HCT116 (cell line): Measurements from ENCODE around the gene SFXN2. TPM values are rescaled to one million over a fixed set of nuclear protein-coding genes. Genes with fewer than 3 reads are reported as not detected.

Experiments used
- ATAC-seq: fragments of 200-7000 bp; cut with Tn5 transposase; 2 replicates; pipeline ENCODE4 v1.9.1; 2020; ENCODE audit warnings: mild to moderate bottlenecking, moderate library complexity
- BruUV-seq: library from RNA; stranded (reverse); fragments of 400-500 nt; replicated peaks from 2 replicates; lab custom pipeline; 2021; lab: Mats Ljungman, UMichigan
- CTCF ChIA-PET: fragments of 300-600 bp; sonication (Branson Sonifier 250); formaldehyde crosslinking; loops from one replicate; lab custom pipeline; 2021; ENCODE audit warnings: antibody characterized with exemption; lab: Charles Lee
- POLR2A ChIA-PET: fragments of 300-600, 350-600 bp; sonication (Branson Sonifier 250); formaldehyde crosslinking; loops from one replicate; lab custom pipeline; 2021; ENCODE audit warnings: antibody characterized with exemption; lab: Charles Lee
- RAD21 ChIA-PET, 2 experiments: fragments of 300-600 bp; sonication (Branson Sonifier 250); formaldehyde crosslinking; loops; one replicate each; lab custom pipeline; 2023; ENCODE audit warnings: low total read pairs in 2 of 2; ENCODE audit not compliant: uncharacterized antibody in 2 of 2, unreplicated experiment in 2 of 2, low non-redundant PET in 1 of 2; lab: Charles Lee
- DNase-seq: peaks from one replicate; pipeline ENCODE4 v3.0.0-alpha.2; 2010; ENCODE audit warnings: low read depth, low spot score
- H2AFZ ChIP-seq: fragments of 200-600 bp; shearing (Covaris generic), sonication (generic); 2 replicates; pipeline ENCODE4 v1.6.1; 2017; ENCODE audit warnings: low read depth, mixed run types, mixed read lengths, antibody characterized with exemption, low read length; ENCODE audit not compliant: poor library complexity, severe bottlenecking
- H3K27ac ChIP-seq: 2 replicates; pipeline ENCODE4 v1.5.1; 2012; ENCODE audit warnings: low read depth, low read length
- H3K27me3 ChIP-seq: fragments of 200-600 bp; sonication (generic); 2 replicates; pipeline ENCODE4 v1.6.1; 2016; ENCODE audit warnings: mixed run types, low read length, mixed read lengths; ENCODE audit not compliant: insufficient read depth
- H3K36me3 ChIP-seq, 2 experiments: fragments of 200-500 bp in 1 of 2; fragments of 200-600 bp in 1 of 2; sonication (Bioruptor generic) in 1 of 2; sonication (generic) in 1 of 2; 2 replicates each; pipeline versions ENCODE4 v1.5.1 to v1.6.1; 2014 to 2016; ENCODE audit warnings: low read length in 2 of 2, inconsistent platforms in 1 of 2, mixed read lengths in 1 of 2, mixed run types in 1 of 2; ENCODE audit not compliant: insufficient read depth in 2 of 2, control insufficient read depth in 1 of 2
- H3K4me1 ChIP-seq, 2 experiments: fragments of 200-600 bp in 1 of 2; sonication (generic) in 1 of 2; 2 replicates each; pipeline versions ENCODE4 v1.5.1 to v1.6.1; 2012 to 2017; ENCODE audit warnings: low read length in 2 of 2, inconsistent platforms in 1 of 2, mild to moderate bottlenecking in 1 of 2, mixed read lengths in 1 of 2, mixed run types in 1 of 2, moderate library complexity in 1 of 2; ENCODE audit not compliant: insufficient read depth in 2 of 2, control insufficient read depth in 1 of 2
- H3K4me2 ChIP-seq: fragments of 200-600 bp; sonication (generic); 2 replicates; pipeline ENCODE4 v1.6.1; 2017; ENCODE audit warnings: mixed run types, low read length, mixed read lengths
- H3K4me3 ChIP-seq, 2 experiments: fragments of 200-600 bp in 1 of 2; sonication (generic) in 1 of 2; replicated peaks in 1 of 2; 2 replicates each; pipeline ENCODE4 v1.5.1; 2011 to 2016; ENCODE audit warnings: low read length in 2 of 2, control low read depth in 1 of 2, low read depth in 1 of 2, mild to moderate bottlenecking in 1 of 2, mixed read lengths in 1 of 2, mixed run types in 1 of 2
- H3K79me2 ChIP-seq: fragments of 200-600 bp; sonication (generic); 2 replicates; pipeline ENCODE4 v1.6.1; 2017; ENCODE audit warnings: mild to moderate bottlenecking, mixed run types, low read length, moderate library complexity, mixed read lengths; ENCODE audit not compliant: insufficient read depth
- H3K9ac ChIP-seq: fragments of 200-600 bp; sonication (generic); 2 replicates; pipeline ENCODE4 v1.6.1; 2016; ENCODE audit warnings: low read length, mixed read lengths
- H3K9me2 ChIP-seq: fragments of 200-600 bp; sonication (generic), shearing (Covaris generic); 2 replicates; pipeline ENCODE4 v1.6.1; 2017; ENCODE audit warnings: mixed run types, mild to moderate bottlenecking, moderate library complexity; ENCODE audit not compliant: insufficient read depth
- H3K9me3 ChIP-seq, 2 experiments: fragments of 200-500 bp in 1 of 2; fragments of 200-600 bp in 1 of 2; sonication (Bioruptor generic) in 1 of 2; sonication (generic) in 1 of 2; 2 replicates each; pipeline ENCODE4 v1.6.1; 2014 to 2017; ENCODE audit warnings: low read length in 2 of 2, mixed read lengths in 2 of 2, inconsistent platforms in 1 of 2, low read depth in 1 of 2, mild to moderate bottlenecking in 1 of 2, mixed run types in 1 of 2, moderate library complexity in 1 of 2; ENCODE audit not compliant: control insufficient read depth in 1 of 2, insufficient read depth in 1 of 2
- H4K20me1 ChIP-seq: fragments of 200-600 bp; sonication (generic), shearing (Covaris generic); 2 replicates; pipeline ENCODE4 v1.6.1; 2017; ENCODE audit warnings: mixed run types, mild to moderate bottlenecking, moderate library complexity; ENCODE audit not compliant: insufficient read depth
- CBX3 ChIP-seq: IDR thresholded peaks from 2 replicates; pipeline ENCODE4 v1.6.1; 2012; ENCODE audit warnings: low read depth
- CEBPB ChIP-seq: IDR thresholded peaks from 2 replicates; pipeline ENCODE4 v1.6.1; 2012; ENCODE audit warnings: low read depth
- EGR1 ChIP-seq: IDR thresholded peaks from 2 replicates; pipeline ENCODE4 v1.6.1; 2012; ENCODE audit warnings: low read depth
- ELF1 ChIP-seq: IDR thresholded peaks from 2 replicates; pipeline ENCODE4 v1.6.1; 2012; ENCODE audit warnings: low read depth, borderline replicate concordance
- EZH2 ChIP-seq: fragments of 200-600 bp; sonication (generic); IDR thresholded peaks from 2 replicates; pipeline ENCODE4 v1.6.1; 2017; ENCODE audit warnings: antibody characterized with exemption, mixed run types
- EZH2phosphoT487 ChIP-seq: fragments of 200-600 bp; IDR thresholded peaks from 2 replicates; pipeline ENCODE4 v1.6.1; 2018; ENCODE audit warnings: antibody characterized with exemption, borderline replicate concordance
- FOSL1 ChIP-seq: IDR thresholded peaks from 2 replicates; pipeline ENCODE4 v1.6.1; 2012; ENCODE audit warnings: low read depth
- POLR2AphosphoS5 ChIP-seq: IDR thresholded peaks from 2 replicates; pipeline ENCODE4 v1.6.1; 2011; ENCODE audit warnings: mild to moderate bottlenecking, low read depth, low read length, moderate library complexity
- RAD21 ChIP-seq: IDR thresholded peaks from 2 replicates; pipeline ENCODE4 v1.6.1; 2012; ENCODE audit warnings: low read depth, mild to moderate bottlenecking
- SP1 ChIP-seq: IDR thresholded peaks from 2 replicates; pipeline ENCODE4 v1.6.1; 2012; ENCODE audit warnings: low read depth
- SRF ChIP-seq: IDR thresholded peaks from 2 replicates; pipeline ENCODE4 v1.6.1; 2012; ENCODE audit warnings: low read depth
- TCF7L2 ChIP-seq: IDR thresholded peaks from 2 replicates; pipeline ENCODE4 v1.7.0; 2011; ENCODE audit warnings: borderline replicate concordance, inconsistent platforms; ENCODE audit not compliant: insufficient read depth, insufficient read length; ENCODE audit errors: extremely low read depth
- YY1 ChIP-seq: IDR thresholded peaks from 2 replicates; pipeline ENCODE4 v1.6.1; 2011; ENCODE audit warnings: low read length, low read depth, moderate library complexity, mild to moderate bottlenecking; ENCODE audit not compliant: insufficient replicate concordance; ENCODE audit errors: extremely low read depth
- ZFX ChIP-seq: fragments of 450-650 bp; IDR thresholded peaks from 2 replicates; pipeline ENCODE4 v1.6.1; 2017
- ZNF274 ChIP-seq: fragments of 200-500 bp; sonication (Bioruptor generic); IDR thresholded peaks from 2 replicates; pipeline ENCODE4 v1.6.1; 2014; ENCODE audit warnings: mild to moderate bottlenecking, low read depth, low read length, inconsistent platforms
- intact Hi-C: fragments of 100-400 bp; cut with micrococcal nuclease; formaldehyde crosslinking; loops from 2 replicates; pipeline ENCODE4 v1.10.0; 2022
- total RNA-seq: library from RNA; stranded (reverse); gene quantifications from one replicate; pipeline ENCODE4 v1.2.1, GENCODE V29; 2021; ENCODE audit not compliant: unreplicated experiment
- TF ChIP-seq, protein P1 (sequence below): IDR thresholded peaks from 2 replicates; pipeline ENCODE4 v1.6.1; 2011; ENCODE audit warnings: mild to moderate bottlenecking, low read length, moderate library complexity; ENCODE audit not compliant: insufficient replicate concordance; ENCODE audit errors: extremely low read depth
- TF ChIP-seq, protein P2 (sequence below): IDR thresholded peaks from 2 replicates; pipeline ENCODE4 v1.6.1; 2012
- TF ChIP-seq, protein P3 (sequence below): IDR thresholded peaks from 2 replicates; pipeline ENCODE4 v1.6.1; 2012; ENCODE audit warnings: low read depth
- TF ChIP-seq, protein P4 (sequence below): IDR thresholded peaks from 2 replicates; pipeline ENCODE4 v1.6.1; 2012
- TF ChIP-seq, protein P5 (sequence below), 3 experiments: fragments of 200-600 bp in 1 of 3; sonication (generic) in 1 of 3; IDR thresholded peaks in 2 of 3; conservative IDR thresholded peaks in 1 of 3; 2 replicates each; pipeline ENCODE4 v1.5.1; 2012 to 2017; ENCODE audit warnings: low read depth in 2 of 3, low read length in 2 of 3, antibody characterized with exemption in 1 of 3, borderline replicate concordance in 1 of 3, control low read depth in 1 of 3, mild to moderate bottlenecking in 1 of 3, mixed read lengths in 1 of 3, mixed run types in 1 of 3, moderate library complexity in 1 of 3; ENCODE audit not compliant: insufficient read depth in 1 of 3

The SFXN2 gene
- total RNA-seq, 1 experiment from 2014 or later: 22.9 TPM

DNA sequence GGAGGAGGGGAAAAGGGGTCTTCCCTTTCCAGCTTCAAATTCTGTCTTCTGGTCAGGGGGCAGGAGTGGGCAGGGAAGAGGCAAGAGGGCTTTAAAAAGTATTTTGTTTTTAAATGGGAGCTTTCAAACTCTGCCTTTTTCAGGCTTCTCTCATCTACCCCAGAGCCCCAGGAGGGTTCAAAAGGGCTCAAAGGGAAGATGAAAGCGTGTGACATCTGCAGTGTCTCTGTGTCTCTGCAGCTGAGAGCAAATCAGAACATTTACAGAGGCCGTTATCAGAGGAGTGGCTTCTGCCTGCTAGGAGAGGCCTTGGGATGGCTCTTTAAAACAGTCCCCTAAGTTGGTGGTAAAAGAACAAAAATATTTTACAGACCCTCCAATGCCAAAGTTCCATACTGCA lies 39.9 kb upstream of the SFXN2 start:
- Histone ChIP-seq H3K27ac (no peak overlapping the region), H3K9ac (no peak overlapping the region), H3K27me3 (no peaks in the 10 kb centered on the region), H3K9me3 (no peaks in the 10 kb centered on the region), H3K4me1 (peaks cover 9 to 18% of the 10 kb centered on the region in 2 experiments), H3K4me2 (no peak overlapping the region), H2AFZ (no peak overlapping the region), H3K36me3 (no peaks in the 10 kb centered on the region; a peak in 1 of 4 replicates), H3K4me3 (no peak overlapping the region), H3K79me2 (no peaks in the 10 kb centered on the region), H3K9me2 (no peaks in the 10 kb centered on the region), H4K20me1 (no peaks in the 10 kb centered on the region)
- POLR2A ChIA-PET: no interaction called here
- ATAC-seq (no peak), DNase-seq (no peak)
- RAD21 ChIA-PET: no interaction called here
- no TSS peak for BruUV-seq
- TF ChIP-seq TCF7L2: no peak
- TF ChIP-seq, protein P1, sequence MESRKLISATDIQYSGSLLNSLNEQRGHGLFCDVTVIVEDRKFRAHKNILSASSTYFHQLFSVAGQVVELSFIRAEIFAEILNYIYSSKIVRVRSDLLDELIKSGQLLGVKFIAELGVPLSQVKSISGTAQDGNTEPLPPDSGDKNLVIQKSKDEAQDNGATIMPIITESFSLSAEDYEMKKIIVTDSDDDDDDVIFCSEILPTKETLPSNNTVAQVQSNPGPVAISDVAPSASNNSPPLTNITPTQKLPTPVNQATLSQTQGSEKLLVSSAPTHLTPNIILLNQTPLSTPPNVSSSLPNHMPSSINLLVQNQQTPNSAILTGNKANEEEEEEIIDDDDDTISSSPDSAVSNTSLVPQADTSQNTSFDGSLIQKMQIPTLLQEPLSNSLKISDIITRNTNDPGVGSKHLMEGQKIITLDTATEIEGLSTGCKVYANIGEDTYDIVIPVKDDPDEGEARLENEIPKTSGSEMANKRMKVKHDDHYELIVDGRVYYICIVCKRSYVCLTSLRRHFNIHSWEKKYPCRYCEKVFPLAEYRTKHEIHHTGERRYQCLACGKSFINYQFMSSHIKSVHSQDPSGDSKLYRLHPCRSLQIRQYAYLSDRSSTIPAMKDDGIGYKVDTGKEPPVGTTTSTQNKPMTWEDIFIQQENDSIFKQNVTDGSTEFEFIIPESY: no peak
- TF ChIP-seq ZFX: no peak
- TF ChIP-seq RAD21: no peak
- no peak for TF ChIP-seq CEBPB
- no peak for TF ChIP-seq YY1
- TF ChIP-seq, protein P2, sequence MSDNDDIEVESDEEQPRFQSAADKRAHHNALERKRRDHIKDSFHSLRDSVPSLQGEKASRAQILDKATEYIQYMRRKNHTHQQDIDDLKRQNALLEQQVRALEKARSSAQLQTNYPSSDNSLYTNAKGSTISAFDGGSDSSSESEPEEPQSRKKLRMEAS: no peak
- no peak for TF ChIP-seq ZNF274
- TF ChIP-seq POLR2AphosphoS5: no peak
- TF ChIP-seq ELF1: no peak
- TF ChIP-seq, protein P3, sequence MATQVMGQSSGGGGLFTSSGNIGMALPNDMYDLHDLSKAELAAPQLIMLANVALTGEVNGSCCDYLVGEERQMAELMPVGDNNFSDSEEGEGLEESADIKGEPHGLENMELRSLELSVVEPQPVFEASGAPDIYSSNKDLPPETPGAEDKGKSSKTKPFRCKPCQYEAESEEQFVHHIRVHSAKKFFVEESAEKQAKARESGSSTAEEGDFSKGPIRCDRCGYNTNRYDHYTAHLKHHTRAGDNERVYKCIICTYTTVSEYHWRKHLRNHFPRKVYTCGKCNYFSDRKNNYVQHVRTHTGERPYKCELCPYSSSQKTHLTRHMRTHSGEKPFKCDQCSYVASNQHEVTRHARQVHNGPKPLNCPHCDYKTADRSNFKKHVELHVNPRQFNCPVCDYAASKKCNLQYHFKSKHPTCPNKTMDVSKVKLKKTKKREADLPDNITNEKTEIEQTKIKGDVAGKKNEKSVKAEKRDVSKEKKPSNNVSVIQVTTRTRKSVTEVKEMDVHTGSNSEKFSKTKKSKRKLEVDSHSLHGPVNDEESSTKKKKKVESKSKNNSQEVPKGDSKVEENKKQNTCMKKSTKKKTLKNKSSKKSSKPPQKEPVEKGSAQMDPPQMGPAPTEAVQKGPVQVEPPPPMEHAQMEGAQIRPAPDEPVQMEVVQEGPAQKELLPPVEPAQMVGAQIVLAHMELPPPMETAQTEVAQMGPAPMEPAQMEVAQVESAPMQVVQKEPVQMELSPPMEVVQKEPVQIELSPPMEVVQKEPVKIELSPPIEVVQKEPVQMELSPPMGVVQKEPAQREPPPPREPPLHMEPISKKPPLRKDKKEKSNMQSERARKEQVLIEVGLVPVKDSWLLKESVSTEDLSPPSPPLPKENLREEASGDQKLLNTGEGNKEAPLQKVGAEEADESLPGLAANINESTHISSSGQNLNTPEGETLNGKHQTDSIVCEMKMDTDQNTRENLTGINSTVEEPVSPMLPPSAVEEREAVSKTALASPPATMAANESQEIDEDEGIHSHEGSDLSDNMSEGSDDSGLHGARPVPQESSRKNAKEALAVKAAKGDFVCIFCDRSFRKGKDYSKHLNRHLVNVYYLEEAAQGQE: no peak
- no peak for TF ChIP-seq EZH2phosphoT487
- TF ChIP-seq FOSL1: no peak
- TF ChIP-seq SP1: no peak
- TF ChIP-seq SRF: no peak
- TF ChIP-seq, protein P4, sequence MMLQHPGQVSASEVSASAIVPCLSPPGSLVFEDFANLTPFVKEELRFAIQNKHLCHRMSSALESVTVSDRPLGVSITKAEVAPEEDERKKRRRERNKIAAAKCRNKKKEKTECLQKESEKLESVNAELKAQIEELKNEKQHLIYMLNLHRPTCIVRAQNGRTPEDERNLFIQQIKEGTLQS: no peak
- TF ChIP-seq EZH2: no peak
- no peak for TF ChIP-seq CBX3
- no peak for TF ChIP-seq EGR1
- TF ChIP-seq, protein P5, sequence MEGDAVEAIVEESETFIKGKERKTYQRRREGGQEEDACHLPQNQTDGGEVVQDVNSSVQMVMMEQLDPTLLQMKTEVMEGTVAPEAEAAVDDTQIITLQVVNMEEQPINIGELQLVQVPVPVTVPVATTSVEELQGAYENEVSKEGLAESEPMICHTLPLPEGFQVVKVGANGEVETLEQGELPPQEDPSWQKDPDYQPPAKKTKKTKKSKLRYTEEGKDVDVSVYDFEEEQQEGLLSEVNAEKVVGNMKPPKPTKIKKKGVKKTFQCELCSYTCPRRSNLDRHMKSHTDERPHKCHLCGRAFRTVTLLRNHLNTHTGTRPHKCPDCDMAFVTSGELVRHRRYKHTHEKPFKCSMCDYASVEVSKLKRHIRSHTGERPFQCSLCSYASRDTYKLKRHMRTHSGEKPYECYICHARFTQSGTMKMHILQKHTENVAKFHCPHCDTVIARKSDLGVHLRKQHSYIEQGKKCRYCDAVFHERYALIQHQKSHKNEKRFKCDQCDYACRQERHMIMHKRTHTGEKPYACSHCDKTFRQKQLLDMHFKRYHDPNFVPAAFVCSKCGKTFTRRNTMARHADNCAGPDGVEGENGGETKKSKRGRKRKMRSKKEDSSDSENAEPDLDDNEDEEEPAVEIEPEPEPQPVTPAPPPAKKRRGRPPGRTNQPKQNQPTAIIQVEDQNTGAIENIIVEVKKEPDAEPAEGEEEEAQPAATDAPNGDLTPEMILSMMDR (IDR thresholded peaks at IDR 0.05 in 2 of 3, conservative IDR thresholded peaks at IDR 0.05 in 1 of 3; ENCODE audit: borderline replicate concordance in 1 of 3, insufficient read depth in 1 of 3, low read depth in 2 of 3, low read length in 2 of 3): no peak
- intact Hi-C loops: no loop called here
- CTCF ChIA-PET: interaction anchor here (1.2 kb wide), 1 partner anchor 40 kb away, joined by 3 read pairs; the partner anchor contains the start of genes ARL3 and SFXN2
